ENCODE data around the gene CD244.

Gene CD244

DNA sequence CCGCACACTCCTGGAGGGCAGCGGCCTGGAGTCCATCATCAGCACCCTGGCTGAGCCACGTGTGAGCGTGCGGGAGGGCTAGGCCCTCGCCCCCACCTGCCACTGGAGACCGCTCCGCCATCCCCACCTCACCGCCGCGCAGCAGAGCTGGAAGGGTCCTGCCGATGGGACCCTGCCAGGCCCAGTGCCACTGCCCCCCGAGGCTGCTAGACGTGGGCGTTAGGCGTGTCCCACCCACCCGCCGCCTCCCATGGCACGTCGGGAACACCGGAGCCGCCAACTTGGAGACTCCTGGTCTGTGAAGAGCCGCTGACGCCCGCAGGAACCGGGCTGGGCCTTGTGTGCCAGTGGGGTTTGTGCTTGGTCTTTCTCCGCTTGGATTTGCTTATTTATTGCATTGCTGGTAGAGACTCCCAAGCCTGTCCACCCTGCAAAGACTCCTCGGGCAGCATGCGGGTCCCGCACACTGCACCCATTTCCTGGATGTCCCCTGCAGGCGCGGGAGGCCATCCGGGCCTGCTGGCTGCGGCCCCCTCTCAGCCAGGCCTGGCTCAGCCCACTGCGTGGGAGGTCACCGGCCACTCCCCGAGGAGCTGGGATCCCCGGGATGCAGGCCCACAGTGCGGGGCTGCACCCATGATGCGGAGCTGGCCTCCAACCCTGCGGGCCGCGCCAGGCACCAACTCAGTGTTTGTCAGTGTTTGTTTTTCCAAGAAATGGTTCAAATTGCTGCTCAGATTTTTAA is 60.7 kb downstream of the CD244 start:
- H3K4me3 ChIP-seq (ENCODE audit: low read length): no peak overlapping the region
- TF ChIP-seq, protein P1, sequence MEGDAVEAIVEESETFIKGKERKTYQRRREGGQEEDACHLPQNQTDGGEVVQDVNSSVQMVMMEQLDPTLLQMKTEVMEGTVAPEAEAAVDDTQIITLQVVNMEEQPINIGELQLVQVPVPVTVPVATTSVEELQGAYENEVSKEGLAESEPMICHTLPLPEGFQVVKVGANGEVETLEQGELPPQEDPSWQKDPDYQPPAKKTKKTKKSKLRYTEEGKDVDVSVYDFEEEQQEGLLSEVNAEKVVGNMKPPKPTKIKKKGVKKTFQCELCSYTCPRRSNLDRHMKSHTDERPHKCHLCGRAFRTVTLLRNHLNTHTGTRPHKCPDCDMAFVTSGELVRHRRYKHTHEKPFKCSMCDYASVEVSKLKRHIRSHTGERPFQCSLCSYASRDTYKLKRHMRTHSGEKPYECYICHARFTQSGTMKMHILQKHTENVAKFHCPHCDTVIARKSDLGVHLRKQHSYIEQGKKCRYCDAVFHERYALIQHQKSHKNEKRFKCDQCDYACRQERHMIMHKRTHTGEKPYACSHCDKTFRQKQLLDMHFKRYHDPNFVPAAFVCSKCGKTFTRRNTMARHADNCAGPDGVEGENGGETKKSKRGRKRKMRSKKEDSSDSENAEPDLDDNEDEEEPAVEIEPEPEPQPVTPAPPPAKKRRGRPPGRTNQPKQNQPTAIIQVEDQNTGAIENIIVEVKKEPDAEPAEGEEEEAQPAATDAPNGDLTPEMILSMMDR (conservative IDR thresholded peaks at IDR 0.05; ENCODE audit: low read depth, low read length): no peak
- DNase-seq (ENCODE audit: low read depth): no peak

DNA sequence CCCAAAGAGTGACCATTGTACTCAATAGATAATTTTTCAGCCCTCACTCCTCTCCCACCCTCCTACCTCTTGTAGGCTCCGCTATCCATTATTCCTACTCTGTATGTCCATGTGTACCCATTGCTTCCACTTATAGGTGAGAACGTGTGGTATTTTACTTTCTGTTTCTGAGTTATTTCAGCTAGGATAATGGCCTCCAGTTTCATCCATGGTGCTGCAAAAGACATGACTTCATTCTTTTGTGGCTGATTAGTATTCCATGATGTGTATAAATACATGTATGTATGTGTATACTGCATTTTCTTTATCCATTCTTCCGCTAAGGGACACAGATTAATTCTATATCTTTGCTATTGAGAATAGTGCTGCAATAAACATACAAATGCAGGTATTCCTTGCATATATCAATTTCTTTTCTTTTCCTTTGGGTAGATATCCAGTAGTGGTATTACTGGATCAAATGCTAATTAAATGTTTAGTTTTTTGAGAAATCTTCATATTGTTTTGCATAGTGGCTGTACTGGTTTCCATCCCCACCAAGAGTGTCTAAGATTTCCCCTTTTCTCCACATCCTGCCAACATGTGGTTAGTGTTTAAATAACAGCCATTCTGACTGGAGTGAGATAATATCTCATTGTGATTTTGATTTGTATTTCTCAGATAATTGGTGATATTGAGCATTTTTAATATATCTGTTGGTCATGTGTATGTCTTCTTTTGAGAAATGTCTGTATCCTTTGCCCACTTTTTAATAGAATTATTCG is 61.9 kb downstream of the CD244 start:
- H3K4me3 ChIP-seq (ENCODE audit: low read length): no peak overlapping the region
- DNase-seq (ENCODE audit: low read depth): no peak
- TF ChIP-seq, protein P1 (conservative IDR thresholded peaks at IDR 0.05; ENCODE audit: low read depth, low read length): no peak

DNA sequence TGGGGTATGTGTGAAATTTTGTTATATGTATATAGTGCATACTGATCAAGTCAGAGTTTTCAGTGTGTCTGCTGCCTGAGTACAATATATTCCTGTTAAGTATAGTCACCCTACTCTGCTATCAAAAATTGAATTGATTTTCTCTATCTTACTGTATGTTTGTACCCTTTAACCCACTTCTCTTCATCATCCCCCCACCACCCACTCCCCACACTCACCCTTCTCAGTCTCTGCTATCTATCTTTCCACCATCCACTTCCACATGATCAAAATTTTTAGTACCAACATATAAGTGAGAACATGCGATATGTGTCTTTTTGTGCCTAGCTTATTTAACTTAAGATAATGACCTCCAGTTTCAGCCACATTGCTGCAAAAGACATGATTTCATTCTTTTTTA is 62.5 kb downstream of the CD244 start:
- TF ChIP-seq, protein P1 (conservative IDR thresholded peaks at IDR 0.05; ENCODE audit: low read depth, low read length): no peak
- H3K4me3 ChIP-seq (ENCODE audit: low read length): no peak overlapping the region
- no peak for DNase-seq (ENCODE audit: low read depth)

DNA sequence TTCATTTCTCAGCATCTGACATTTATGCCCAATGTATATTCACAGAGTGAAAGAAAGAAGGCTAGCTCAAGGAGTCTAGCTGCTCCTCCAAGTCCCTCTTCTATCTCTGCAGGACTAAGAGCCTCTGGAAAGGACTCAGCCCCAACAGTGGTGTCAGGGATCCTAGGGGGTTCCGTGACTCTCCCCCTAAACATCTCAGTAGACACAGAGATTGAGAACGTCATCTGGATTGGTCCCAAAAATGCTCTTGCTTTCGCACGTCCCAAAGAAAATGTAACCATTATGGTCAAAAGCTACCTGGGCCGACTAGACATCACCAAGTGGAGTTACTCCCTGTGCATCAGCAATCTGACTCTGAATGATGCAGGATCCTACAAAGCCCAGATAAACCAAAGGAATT is 63.0 kb downstream of the CD244 start:
- TF ChIP-seq, protein P1 (conservative IDR thresholded peaks at IDR 0.05; ENCODE audit: low read depth, low read length): no peak
- no peak overlapping the region for H3K4me3 ChIP-seq (ENCODE audit: low read length)
- no peak for DNase-seq (ENCODE audit: low read depth)

DNA sequence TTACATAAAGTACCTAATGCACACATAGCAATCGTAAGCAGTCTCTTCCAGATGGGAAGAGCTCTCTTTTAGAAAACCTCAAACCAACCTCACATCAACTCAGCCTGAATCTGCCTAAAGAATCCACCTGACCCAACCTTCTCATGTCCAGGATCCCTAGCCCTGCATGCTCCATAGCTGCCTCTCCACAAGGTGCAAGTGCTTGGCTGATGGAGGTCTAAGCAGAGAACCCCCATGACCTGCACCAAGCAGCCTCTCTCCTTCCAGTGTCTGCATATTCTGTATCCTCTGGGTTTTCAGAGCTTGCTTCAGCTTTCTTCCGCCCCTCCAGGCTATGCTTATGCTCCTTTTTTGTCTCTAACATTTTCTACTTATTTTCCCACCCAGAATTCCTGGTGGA is 64.2 kb downstream of the CD244 start:
- no peak for DNase-seq (ENCODE audit: low read depth)
- H3K4me3 ChIP-seq (ENCODE audit: low read length): no peak overlapping the region
- TF ChIP-seq, protein P1 (conservative IDR thresholded peaks at IDR 0.05; ENCODE audit: low read depth, low read length): no peak

DNA sequence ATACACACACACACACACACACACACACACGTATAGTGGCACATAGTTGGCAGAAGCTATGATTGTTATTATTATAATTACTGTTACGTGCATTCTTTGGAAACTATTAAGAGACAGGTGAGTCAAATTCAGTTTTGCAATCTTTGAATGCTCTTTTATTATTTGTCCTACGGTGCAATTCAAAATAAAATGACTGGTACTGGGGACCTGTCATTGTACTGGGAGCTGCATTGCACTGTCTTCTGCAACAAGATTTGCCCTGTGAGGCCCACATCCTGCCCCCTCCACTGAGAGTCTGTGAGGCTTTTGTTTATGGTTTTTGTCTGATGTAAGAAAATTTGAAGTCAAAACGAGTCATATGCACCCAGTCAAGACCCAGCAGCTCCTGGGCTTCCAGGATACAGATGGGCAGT is 64.8 kb downstream of the CD244 start:
- H3K4me3 ChIP-seq (ENCODE audit: low read length): no peak overlapping the region
- TF ChIP-seq, protein P1 (conservative IDR thresholded peaks at IDR 0.05; ENCODE audit: low read depth, low read length): no peak
- no peak for DNase-seq (ENCODE audit: low read depth)

Data from retinal pigment epithelial cell (primary cell).